ENCODE results near the gene ACTRT2. TPM values are rescaled to one million over a fixed set of nuclear protein-coding genes. Genes with fewer than 3 reads are reported as not detected.

Gene ACTRT2
- total RNA-seq, 1 experiment from 2014 or later, result not detected

GRCh38 chr1:2983706-2984398 is 37.4 kb upstream of the ACTRT2 start:
- no peak for DNase-seq (ENCODE audit: low read depth)

- DNase-seq (ENCODE audit: low read depth), result no peak
Observed at GRCh38 chr1:2984399-2985061, 36.7 kb upstream of the ACTRT2 start.

GRCh38 chr1:2985067-2985561 is 36.2 kb upstream of the ACTRT2 start:
- peak; percentile 25 for DNase-seq (ENCODE audit: low read depth)

- no peak for DNase-seq (ENCODE audit: low read depth)
Observed at GRCh38 chr1:2985694-2986548, 35.3 kb upstream of the ACTRT2 start.

- no peak for DNase-seq (ENCODE audit: low read depth)
Observed at GRCh38 chr1:2986549-2987305, 34.5 kb upstream of the ACTRT2 start.

GRCh38 chr1:2987773-2988172 is 33.5 kb upstream of the ACTRT2 start:
- DNase-seq (ENCODE audit: low read depth), result no peak

- DNase-seq (ENCODE audit: low read depth), result no peak
Observed at GRCh38 chr1:2988256-2988655, 33.0 kb upstream of the ACTRT2 start.

GRCh38 chr1:2989185-2989584 is 32.1 kb upstream of the ACTRT2 start:
- no peak for DNase-seq (ENCODE audit: low read depth)

GRCh38 chr1:2989976-2990375 is 31.3 kb upstream of the ACTRT2 start:
- no peak for DNase-seq (ENCODE audit: low read depth)

- no peak for DNase-seq (ENCODE audit: low read depth)
Observed at GRCh38 chr1:2990376-2991115, 30.7 kb upstream of the ACTRT2 start.

GRCh38 chr1:2991753-2992495 is 29.3 kb upstream of the ACTRT2 start:
- no peak for DNase-seq (ENCODE audit: low read depth)

GRCh38 chr1:2998503-2999100 is 22.7 kb upstream of the ACTRT2 start:
- no peak for DNase-seq (ENCODE audit: low read depth)

GRCh38 chr1:2999138-2999537 is 22.1 kb upstream of the ACTRT2 start:
- DNase-seq (ENCODE audit: low read depth), result no peak

GRCh38 chr1:2999571-2999970 is 21.7 kb upstream of the ACTRT2 start:
- no peak for DNase-seq (ENCODE audit: low read depth)

GRCh38 chr1:3000214-3000613 is 21.1 kb upstream of the ACTRT2 start:
- no peak for DNase-seq (ENCODE audit: low read depth)

- DNase-seq (ENCODE audit: low read depth), result peak; percentile 51
Observed at GRCh38 chr1:3000671-3001470, 20.4 kb upstream of the ACTRT2 start.

- no peak for DNase-seq (ENCODE audit: low read depth)
Observed at GRCh38 chr1:3001471-3002348, 19.6 kb upstream of the ACTRT2 start.

Data from Daoy (cell line).